ENCODE results near the gene IP6K3. TPM values are rescaled to one million over a fixed set of nuclear protein-coding genes. Genes with fewer than 3 reads are reported as not detected.

Gene IP6K3
- total RNA-seq, 1 experiment from 2014 or later = 0.06 TPM

GRCh38 chr6:33723371-33724085, 23.2 kb downstream of the IP6K3 start:
- no peak for DNase-seq (ENCODE audit: low spot score)

- DNase-seq (ENCODE audit: low spot score) = no peak
Observed at GRCh38 chr6:33722103-33722623, 24.5 kb downstream of the IP6K3 start.

GRCh38 chr6:33721508-33721907, 25.2 kb downstream of the IP6K3 start:
- DNase-seq (ENCODE audit: low spot score) = no peak

- no peak for DNase-seq (ENCODE audit: low spot score)
Observed at GRCh38 chr6:33720998-33721397, 25.7 kb downstream of the IP6K3 start.

GRCh38 chr6:33719326-33719987, 27.2 kb downstream of the IP6K3 start:
- DNase-seq (ENCODE audit: low spot score) = no peak

GRCh38 chr6:33718713-33719112, 28.0 kb downstream of the IP6K3 start:
- DNase-seq (ENCODE audit: low spot score) = no peak

- no peak for DNase-seq (ENCODE audit: low spot score)
Observed at GRCh38 chr6:33717934-33718455, 28.7 kb downstream of the IP6K3 start.

GRCh38 chr6:33716890-33717632, 29.6 kb downstream of the IP6K3 start:
- no peak for DNase-seq (ENCODE audit: low spot score)

GRCh38 chr6:33716379-33716778, 30.3 kb downstream of the IP6K3 start:
- DNase-seq (ENCODE audit: low spot score) = no peak

GRCh38 chr6:33714385-33715040, 32.2 kb downstream of the IP6K3 start:
- DNase-seq (ENCODE audit: low spot score) = no peak

GRCh38 chr6:33713786-33714185, 32.9 kb downstream of the IP6K3 start:
- no peak for DNase-seq (ENCODE audit: low spot score)

- no peak for DNase-seq (ENCODE audit: low spot score)
Observed at GRCh38 chr6:33712914-33713313, 33.8 kb downstream of the IP6K3 start.

- peak; percentile 95 for DNase-seq (ENCODE audit: low spot score)
Observed at GRCh38 chr6:33711140-33712129, 35.3 kb downstream of the IP6K3 start, which contains the start of gene UQCC2. Gene UQCC2, minus strand, starts transcription at chr6:33711700. Its CDS starts 14 bp downstream, at chr6:33711686.

- DNase-seq (ENCODE audit: low spot score) = no peak
Observed at GRCh38 chr6:33710296-33711121, 36.2 kb downstream of the IP6K3 start.

- DNase-seq (ENCODE audit: low spot score) = no peak
Observed at GRCh38 chr6:33709605-33710295, 37.0 kb downstream of the IP6K3 start.

GRCh38 chr6:33708516-33709204, 38.0 kb downstream of the IP6K3 start:
- DNase-seq (ENCODE audit: low spot score) = no peak

GRCh38 chr6:33707771-33708170, 38.9 kb downstream of the IP6K3 start:
- no peak for DNase-seq (ENCODE audit: low spot score)
